Left cardiac atrium (tissue), 4 donors: ENCODE data around the gene BTBD16. TPM values are rescaled to one million over a fixed set of nuclear protein-coding genes. Genes with fewer than 3 reads are reported as not detected.

Experiments
- ATAC-seq, 2 donors: fragments of 200-7000 bp; cut with Tn5 transposase; one replicate each; pipeline ENCODE4 v1.9.1; 2020; ENCODE audit warnings: mild to moderate bottlenecking in 2 of 2, moderate library complexity in 2 of 2
- DNase-seq: peaks from one replicate; pipeline ENCODE4 v3.0.0-alpha.2; 2020
- intact Hi-C, 2 donors: fragments of 100-400 bp; cut with DNase I; formaldehyde crosslinking; loops; one replicate each; pipeline versions ENCODE4 v1.14.1 to v1.15.1; 2022 to 2023
- long read RNA-seq: library from polyadenylated mRNA; unstranded; transcript quantifications from one replicate; pipeline ENCODE4 v2.0.0, GENCODE V29; 2021
- total RNA-seq, 2 donors: library from RNA; stranded (reverse); fragmentation: NEBNext Ultra II Directional; extraction: Animal tissue kit (Norgen Biotek cat#: 25700); gene quantifications; one replicate each; pipeline ENCODE4 v1.2.1, GENCODE V29; 2021
- donor health status: DM: no; HTN: yes; CAD: no.
- donor health status: DM: no; HTN: yes; CAD: no; lungs with severe emphysema.
- donor health status: DM: yes; HTN: yes; CAD: no.
- donor health status: Dilated cardiomyopathy.

The BTBD16 gene
- total RNA-seq: under 1 TPM in 1 of 2 donors, not detected in 1; 0.37 TPM
- long read RNA-seq: 0 reads

GRCh38 chr10:122271076-122271475 is at the start of gene BTBD16:
BTBD16 (plus strand) TSS chr10:122271296; CDS start chr10:122275082, 3,786 bp downstream.
- DNase-seq (no peak), ATAC-seq (no peak)
- intact Hi-C loops: no loop called here

GRCh38 chr10:122221958-122222357 is 49.1 kb upstream of the BTBD16 start:
- DNase-seq: no peak
- intact Hi-C loops: loop anchor here in 1 of 2 donors (10.0 kb wide), 1 partner anchor 167 kb away; no protein-coding TSS in a partner anchor
- peak in 1 of 2 donors; percentile 56 for ATAC-seq

DNA sequence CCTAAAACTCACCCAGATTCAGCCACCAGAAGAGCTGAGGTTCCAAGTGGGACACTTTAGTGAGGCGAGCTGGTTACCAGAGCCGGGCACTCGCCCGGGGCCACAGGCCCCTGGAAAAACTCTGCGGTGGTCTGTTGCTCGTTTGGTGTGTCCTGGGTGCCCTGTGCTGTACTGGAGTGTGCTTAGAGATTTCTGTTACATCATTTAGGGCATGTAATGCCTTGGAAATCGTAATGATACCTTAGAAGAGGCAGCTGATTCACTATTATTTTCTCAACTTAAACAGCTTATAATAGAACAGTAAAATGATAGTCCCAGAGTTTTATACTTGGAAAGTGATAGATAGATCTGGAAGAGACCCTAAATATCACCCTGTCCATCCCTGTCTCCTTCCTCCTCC is 48.5 kb upstream of the BTBD16 start:
- intact Hi-C loops: loop anchor here in 1 of 2 donors (10.0 kb wide), 1 partner anchor 168 kb away; no protein-coding TSS in a partner anchor
- no peak for DNase-seq

GRCh38 chr10:122224159-122224558 is 46.9 kb upstream of the BTBD16 start:
- ATAC-seq (no peak), DNase-seq (no peak)
- intact Hi-C loops: loop anchor here in 1 of 2 donors (10.0 kb wide), 1 partner anchor 169 kb away; no protein-coding TSS in a partner anchor

More for the DNA sequence above, 48.5 kb upstream of the BTBD16 start:
- ATAC-seq: no peak

DNA sequence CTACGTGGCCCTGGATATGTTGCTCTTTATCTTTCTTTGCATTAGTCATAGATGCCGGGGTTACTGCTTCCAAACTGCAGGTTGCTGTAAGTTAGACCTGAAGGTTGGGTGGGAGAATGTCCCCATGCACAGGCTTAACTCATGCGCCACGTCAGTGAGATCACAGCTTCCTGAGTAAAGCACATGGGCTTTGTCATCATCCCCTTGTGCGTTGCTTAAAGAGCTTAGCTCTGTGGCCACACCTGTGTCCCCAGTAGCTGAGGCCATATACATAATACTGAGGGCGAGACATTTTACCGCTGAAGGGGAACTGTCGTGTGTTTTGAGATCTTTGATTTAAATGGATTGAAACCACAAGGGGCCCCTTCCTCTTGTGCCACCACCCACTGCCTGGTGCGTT is 45.8 kb upstream of the BTBD16 start:
- ATAC-seq (no peak), DNase-seq (no peak)
- intact Hi-C loops: loop anchor here in 1 of 2 donors (10.0 kb wide), 1 partner anchor 171 kb away; no protein-coding TSS in a partner anchor

DNA sequence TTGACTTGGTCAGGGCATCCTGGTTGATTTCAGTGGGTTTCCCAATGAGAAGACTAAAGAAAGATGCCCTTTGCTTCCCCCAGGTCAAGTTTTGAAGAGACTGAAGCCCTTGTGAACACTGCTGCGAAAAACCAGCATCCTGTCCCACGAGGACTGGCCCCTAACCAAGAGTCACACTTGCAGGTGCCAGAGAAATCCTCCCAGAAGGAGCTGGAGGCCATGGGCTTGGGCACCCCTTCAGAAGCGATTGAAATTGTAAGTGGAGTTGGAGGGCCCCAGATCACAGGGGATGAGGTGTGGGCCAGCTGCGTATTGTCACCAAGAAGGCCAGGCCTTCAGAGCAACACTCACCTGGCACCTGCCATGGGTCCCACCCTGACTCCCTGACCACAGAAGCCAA is 43.3 kb upstream of the BTBD16 start:
- intact Hi-C loops: loop anchor here in 1 of 2 donors (10.0 kb wide), 1 partner anchor 173 kb away; no protein-coding TSS in a partner anchor
- no peak for DNase-seq
- ATAC-seq: peak; percentile 41 to 88

DNA sequence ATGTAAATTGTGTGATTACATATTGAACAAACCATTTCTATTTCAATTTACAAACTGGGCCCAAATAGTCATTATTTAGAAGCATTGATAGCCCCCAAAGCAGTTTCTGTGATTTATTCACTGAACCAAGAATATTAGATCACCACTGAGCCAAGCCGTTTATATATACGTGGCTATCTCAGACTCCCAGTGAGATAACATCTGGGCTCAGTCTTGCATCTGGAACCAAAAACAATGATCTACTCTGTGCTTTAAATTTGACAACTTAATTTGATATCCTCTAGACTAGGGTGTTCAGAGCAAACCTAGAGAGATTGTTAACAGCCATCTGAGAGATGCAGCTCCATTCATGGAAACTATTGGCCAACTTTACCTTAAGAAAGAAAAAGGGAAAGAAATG is 41.4 kb upstream of the BTBD16 start:
- intact Hi-C loops: loop anchor here in 1 of 2 donors (10.0 kb wide), 2 partner anchors 85 to 175 kb away; no protein-coding TSS in a partner anchor
- no peak for DNase-seq
- no peak for ATAC-seq

GRCh38 chr10:122230222-122230621 is 40.9 kb upstream of the BTBD16 start:
- intact Hi-C loops: loop anchor here in 1 of 2 donors (10.0 kb wide), 1 partner anchor 85 kb away; no protein-coding TSS in a partner anchor
- no peak for ATAC-seq
- no peak for DNase-seq

- intact Hi-C loops: loop anchor here in 1 of 2 donors (10.0 kb wide), 1 partner anchor 88 kb away; no protein-coding TSS in a partner anchor
- DNase-seq (no peak), ATAC-seq (no peak)
Observed at GRCh38 chr10:122232769-122233168, 38.3 kb upstream of the BTBD16 start.

GRCh38 chr10:122233857-122234348 is 37.2 kb upstream of the BTBD16 start:
- intact Hi-C loops: loop anchor here in 1 of 2 donors (10.0 kb wide), 1 partner anchor 89 kb away; no protein-coding TSS in a partner anchor
- peak; percentile 40 for DNase-seq
- peak; percentile 86 to 89 for ATAC-seq

GRCh38 chr10:122234416-122234815 is 36.7 kb upstream of the BTBD16 start:
- ATAC-seq (no peak), DNase-seq (no peak)
- intact Hi-C loops: loop anchor here in 1 of 2 donors (10.0 kb wide), 1 partner anchor 90 kb away; no protein-coding TSS in a partner anchor

GRCh38 chr10:122236690-122237306 is 34.3 kb upstream of the BTBD16 start:
- DNase-seq: no peak
- intact Hi-C loops: loop anchor here in 1 of 2 donors (10.0 kb wide), 1 partner anchor 92 kb away; no protein-coding TSS in a partner anchor

GRCh38 chr10:122237331-122237990 is 33.6 kb upstream of the BTBD16 start:
- no peak for DNase-seq
- intact Hi-C loops: loop anchor here in 1 of 2 donors (10.0 kb wide), 1 partner anchor 93 kb away; no protein-coding TSS in a partner anchor
- ATAC-seq: no peak

More at GRCh38 chr10:122236690-122237306, 34.3 kb upstream of the BTBD16 start:
- ATAC-seq: no peak

DNA sequence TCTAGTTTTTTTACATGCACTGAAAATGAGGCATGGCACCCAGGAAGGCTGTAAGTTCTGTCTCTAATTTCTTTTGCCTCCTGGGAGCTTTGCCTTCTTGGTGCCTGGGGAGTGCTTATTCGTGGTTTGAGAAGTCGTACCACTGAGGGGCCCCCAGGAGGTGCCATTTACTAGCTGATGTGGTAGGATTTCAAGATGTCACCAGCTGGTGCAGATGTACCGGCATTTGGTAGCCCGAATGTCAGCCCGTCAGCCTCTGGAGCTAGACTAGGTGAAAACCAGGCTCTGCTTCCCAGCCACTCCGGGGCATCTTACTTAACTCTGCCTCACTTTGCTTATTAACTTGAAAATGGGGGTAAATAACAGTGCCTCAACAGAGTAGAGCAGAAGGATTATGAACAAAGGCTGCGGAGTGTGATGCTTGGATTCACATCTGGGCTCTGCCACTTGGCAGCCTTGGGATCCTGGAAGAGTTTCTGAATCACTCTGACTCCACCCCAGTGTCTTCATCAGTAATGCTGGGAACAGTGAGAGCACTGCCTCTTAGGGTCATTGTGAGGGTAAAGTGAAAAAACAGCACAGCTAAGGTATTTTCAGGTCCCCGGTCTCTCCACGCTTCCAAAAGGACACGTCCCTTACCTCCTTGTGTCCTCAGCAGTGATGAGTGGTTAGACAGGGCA is 31.4 kb upstream of the BTBD16 start:
- DNase-seq (no peak), ATAC-seq (peak in 1 of 2 donors; percentile 22)
- intact Hi-C loops: loop anchor here in 1 of 2 donors (10.0 kb wide), 1 partner anchor 95 kb away; no protein-coding TSS in a partner anchor

DNA sequence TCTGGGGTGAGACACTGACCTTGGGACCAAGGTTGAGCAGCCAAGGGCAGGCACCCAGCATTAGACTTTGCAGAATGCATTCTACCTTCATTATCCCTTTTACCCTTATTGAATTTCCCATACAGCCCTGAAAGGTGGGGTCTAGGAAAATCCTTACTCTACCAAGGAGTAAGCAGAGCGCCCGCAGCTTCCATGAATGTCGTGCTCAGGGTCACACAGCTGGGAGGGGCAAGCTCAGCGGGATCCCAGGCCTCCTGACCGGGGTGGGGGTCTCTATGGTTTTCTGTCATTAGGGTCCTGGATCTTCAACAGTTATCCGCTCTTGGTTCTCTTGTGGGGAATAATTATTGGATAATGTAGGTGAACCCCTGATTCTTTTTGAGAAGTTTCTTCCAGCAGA is 30.7 kb upstream of the BTBD16 start:
- DNase-seq (no peak), ATAC-seq (no peak)
- intact Hi-C loops: no loop called here

DNA sequence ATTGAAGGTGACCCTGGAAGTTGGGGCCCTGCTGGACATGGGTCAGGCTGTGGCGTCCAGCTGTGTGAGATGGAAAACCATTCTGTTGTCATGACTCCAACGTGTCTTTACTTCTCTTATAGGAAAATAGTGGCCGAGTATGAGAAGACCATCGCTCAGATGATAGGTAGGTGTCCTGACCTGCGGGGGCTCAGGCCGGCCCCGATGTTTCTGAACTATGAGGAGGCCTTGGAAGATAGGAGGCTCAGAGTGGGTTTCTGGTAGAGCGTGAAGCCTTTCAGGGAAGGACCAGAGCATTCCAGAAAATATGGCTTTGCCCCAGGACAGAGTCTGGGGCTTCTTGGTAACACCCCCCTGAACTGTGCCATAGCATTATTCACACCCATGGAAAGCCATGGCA is 29.3 kb upstream of the BTBD16 start:
- intact Hi-C loops: no loop called here
- no peak for DNase-seq

GRCh38 chr10:122243550-122243949 is 27.5 kb upstream of the BTBD16 start:
- intact Hi-C loops: no loop called here
- DNase-seq: no peak
- no peak for ATAC-seq

More for the DNA sequence above, 29.3 kb upstream of the BTBD16 start:
- no peak for ATAC-seq

DNA sequence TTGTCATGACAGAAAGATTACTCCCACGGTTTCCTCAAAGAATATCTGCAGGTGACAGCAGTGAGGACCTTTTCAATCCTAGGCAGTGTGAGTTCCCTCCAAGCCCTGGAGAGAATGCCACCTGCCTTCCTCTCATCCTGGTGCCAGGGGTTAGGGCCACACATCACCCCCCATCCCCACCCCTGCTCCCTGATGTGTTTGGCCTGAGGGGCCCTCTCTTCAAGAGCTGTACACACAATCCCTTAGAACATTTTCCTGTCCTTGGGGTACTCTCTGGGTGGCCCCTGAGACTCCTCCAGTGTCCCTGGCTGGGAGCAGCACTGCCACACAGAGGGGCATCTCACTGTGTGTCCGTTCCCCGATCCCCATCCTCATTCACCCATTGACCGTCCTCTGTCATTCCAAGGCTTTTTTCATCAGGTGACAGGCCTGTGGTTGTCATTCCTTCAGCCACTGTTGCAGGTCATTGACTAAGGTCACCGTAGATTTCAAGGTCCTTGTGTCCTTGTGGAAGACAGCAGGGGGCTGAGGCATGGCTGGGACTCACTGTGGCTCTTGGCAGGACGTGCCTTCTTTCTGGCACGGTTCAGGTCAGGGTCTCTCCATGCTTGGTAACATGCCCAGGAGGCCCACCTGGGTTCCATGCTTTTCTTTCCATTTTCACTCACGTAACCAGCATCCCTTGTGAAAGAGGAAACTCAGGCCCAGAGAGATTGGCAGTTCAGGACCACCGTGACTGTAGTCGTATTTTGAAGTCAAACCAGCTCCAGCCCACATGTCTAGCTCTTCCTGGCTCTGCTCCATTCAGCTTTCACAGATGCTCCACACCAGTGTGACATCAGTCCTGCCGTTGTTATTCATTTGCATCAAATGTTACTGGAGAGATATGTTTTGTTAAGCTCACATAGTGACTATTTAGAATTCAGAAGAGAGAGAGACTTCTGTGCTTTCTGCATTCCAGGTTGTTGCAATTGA is 26.8 kb upstream of the BTBD16 start:
- intact Hi-C loops: no loop called here
- no peak for ATAC-seq
- DNase-seq: no peak
